ENCODE results near the gene RNF128.

- TF ChIP-seq CTCF (IDR thresholded peaks at IDR 0.05), result no peak
- no peak for TF ChIP-seq POLR2A (IDR thresholded peaks at IDR 0.05)
Observed at GRCh38 chrX:106684207-106684606, 42.3 kb upstream of the RNF128 start.
